Activated CD8-positive, alpha-beta memory T cell treated with anti-CD3 and anti-CD28 coated beads, Interleukin-2, amount 10 ng/mL, durations not matched to agents 7 days and 5 days (primary cell): ENCODE data around the gene DDX55. TPM values are rescaled to one million over a fixed set of nuclear protein-coding genes. Genes with fewer than 3 reads are reported as not detected.
"Not testable (repeated sequence)": the region's sequence is repeated elsewhere in the genome, so short reads cannot be mapped to it uniquely, and the experiment has no call there.

Source experiments
- ATAC-seq: fragments of 150-1000 bp; cut with Tn5 transposase; one replicate; pipeline ENCODE4 v1.10.0; 2021; ENCODE audit warnings: moderate library complexity
- CTCF ChIA-PET: fragments of 350-600 bp; sonication (Branson Sonifier 250); formaldehyde crosslinking; loops from one replicate; lab custom pipeline; 2021; ENCODE audit warnings: antibody characterized with exemption; lab: Charles Lee
- DNase-seq: peaks from one replicate; pipeline ENCODE4 v3.0.0-alpha.2; 2020
- H3K27ac Mint-ChIP-seq: one replicate; pipeline ENCODE4 v1.8.0; 2021; ENCODE audit warnings: mild to moderate bottlenecking, mixed read lengths
- H3K27me3 Mint-ChIP-seq: one replicate; pipeline ENCODE4 v1.8.0; 2021; ENCODE audit warnings: mixed read lengths
- H3K36me3 Mint-ChIP-seq: one replicate; pipeline ENCODE4 v1.8.0; 2021; ENCODE audit warnings: mild to moderate bottlenecking, mixed read lengths
- H3K4me1 Mint-ChIP-seq: one replicate; pipeline ENCODE4 v1.8.0; 2021; ENCODE audit warnings: mixed read lengths
- H3K4me3 Mint-ChIP-seq: one replicate; pipeline ENCODE4 v1.8.0; 2021; ENCODE audit warnings: mild to moderate bottlenecking, moderate library complexity, mixed read lengths
- H3K9me3 Mint-ChIP-seq: one replicate; pipeline ENCODE4 v1.8.0; 2022; ENCODE audit warnings: low read depth, mixed read lengths
- total RNA-seq, 2 experiments: library from RNA; stranded (reverse); gene quantifications; one replicate each; pipeline ENCODE4 v1.2.3, GENCODE V29; 2021

Gene DDX55
- total RNA-seq, 2 experiments from 2014 or later = 46.8 to 51.0 TPM

DNA sequence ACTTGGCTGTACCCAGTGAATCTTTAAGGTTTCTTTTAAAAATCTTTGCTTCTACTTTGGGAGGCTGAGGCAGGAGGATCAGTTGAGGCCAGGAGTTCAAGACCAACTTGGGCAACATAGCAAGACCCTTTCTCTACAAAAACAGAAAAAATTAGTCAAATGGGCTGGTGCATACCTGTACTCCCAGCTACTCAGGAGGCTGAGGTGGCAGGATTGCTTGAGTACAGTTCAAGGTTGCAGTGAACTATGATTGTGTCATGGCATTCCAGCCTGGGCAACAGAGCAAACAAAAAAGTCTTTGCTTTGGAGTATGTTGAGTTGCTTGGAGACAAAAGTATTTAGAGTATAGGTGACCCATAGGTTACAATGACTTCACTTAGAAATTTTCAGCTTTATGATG, 6.2 kb upstream of the DDX55 start:
- Mint-ChIP-seq H3K4me3 (no peak overlapping the region), H3K9me3 (no peaks in the 10 kb centered on the region), H3K27ac (peak overlapping the region; percentile 11), H3K27me3 (no peaks in the 10 kb centered on the region), H3K36me3 (peaks cover 57% of the 10 kb centered on the region), H3K4me1 (peaks cover 25% of the 10 kb centered on the region)
- CTCF ChIA-PET = no interaction called here
- DNase-seq (no peak), ATAC-seq (no peak)

DNA sequence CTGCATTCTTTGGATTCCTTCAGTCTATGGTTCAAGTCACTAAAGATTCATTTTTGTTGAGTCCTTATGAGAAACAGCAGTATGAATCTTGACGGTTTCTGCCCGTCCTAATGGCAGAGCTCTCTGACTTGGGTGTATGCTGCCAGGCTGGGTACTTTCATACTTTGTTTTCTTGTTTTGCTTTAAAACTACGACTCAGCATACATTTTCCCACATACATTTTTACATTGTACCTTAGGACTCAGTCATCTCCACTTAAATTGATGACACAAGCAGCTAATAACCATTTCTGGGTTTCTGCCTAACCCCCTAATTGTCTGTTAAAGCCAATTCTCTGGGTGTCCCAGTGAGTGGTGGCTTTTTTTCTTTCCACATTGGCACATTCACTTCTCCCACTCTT, 4.8 kb upstream of the DDX55 start:
- no peaks in the 10 kb centered on the region for H3K9me3 Mint-ChIP-seq
- peak overlapping the region; percentile 11 for H3K27ac Mint-ChIP-seq
- peaks cover 22% of the 10 kb centered on the region for H3K4me1 Mint-ChIP-seq
- H3K4me3 Mint-ChIP-seq = no peak overlapping the region
- DNase-seq = no peak
- H3K27me3 Mint-ChIP-seq = no peaks in the 10 kb centered on the region
- ATAC-seq = no peak
- H3K36me3 Mint-ChIP-seq = peaks cover 47% of the 10 kb centered on the region
- CTCF ChIA-PET = interaction anchor here (0.9 kb wide), 1 partner anchor 112 kb away, joined by 3 read pairs; no protein-coding TSS in a partner anchor

DNA sequence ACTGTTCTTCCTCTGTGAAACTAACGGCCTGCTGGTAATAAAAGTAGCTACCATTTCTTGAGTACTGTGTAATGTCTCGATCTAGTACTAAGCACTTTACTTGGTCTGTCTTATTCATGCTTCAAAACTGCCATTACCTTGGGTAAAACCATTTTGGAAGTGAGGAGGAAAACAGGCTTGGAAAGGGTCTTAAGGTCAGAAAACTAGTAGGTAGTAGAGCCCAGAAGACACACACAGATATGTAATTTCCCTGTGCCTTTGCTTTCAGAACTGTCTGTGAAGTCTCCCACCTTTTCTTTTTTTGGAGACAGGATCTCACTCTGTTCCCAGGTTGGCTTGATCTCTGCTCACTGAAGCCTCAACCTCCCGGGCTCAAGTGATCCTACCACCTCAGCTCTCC, 3.4 kb upstream of the DDX55 start:
- ATAC-seq = no peak
- Mint-ChIP-seq H3K27ac (no peak overlapping the region), H3K36me3 (peaks cover 43% of the 10 kb centered on the region), H3K4me1 (peaks cover 26% of the 10 kb centered on the region), H3K27me3 (no peaks in the 10 kb centered on the region), H3K4me3 (no peak overlapping the region), H3K9me3 (no peaks in the 10 kb centered on the region)
- CTCF ChIA-PET = interaction anchor here (1.1 to 1.2 kb wide), 2 partner anchors 17 to 360 kb away, joined by 3 to 4 read pairs; no protein-coding TSS in a partner anchor
- no peak for DNase-seq

DNA sequence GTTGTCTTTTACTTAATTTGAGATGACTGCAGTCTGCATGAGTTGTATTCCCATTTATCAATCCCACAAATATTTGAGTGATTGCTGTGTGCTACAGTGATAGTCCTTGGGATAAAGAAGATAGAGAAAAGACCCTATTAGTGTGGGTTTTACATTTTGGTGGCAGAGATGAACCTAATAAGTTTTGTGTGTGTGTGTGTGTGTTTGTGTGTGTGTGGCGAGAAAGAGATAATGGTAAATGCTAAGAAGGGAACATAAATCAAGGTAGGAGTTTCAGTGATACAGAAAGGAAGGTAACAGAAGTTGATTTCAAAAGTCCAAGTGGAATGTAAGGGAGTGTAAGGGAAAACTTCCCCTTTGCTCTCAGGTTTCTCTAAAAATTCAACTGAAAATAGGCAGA, 2.6 kb upstream of the DDX55 start:
- CTCF ChIA-PET = no interaction called here
- Mint-ChIP-seq H3K27me3 (no peaks in the 10 kb centered on the region), H3K36me3 (peaks cover 44% of the 10 kb centered on the region), H3K4me1 (peaks cover 34% of the 10 kb centered on the region), H3K27ac (peak overlapping the region; percentile 3), H3K4me3 (peak overlapping the region; percentile 9), H3K9me3 (no peaks in the 10 kb centered on the region)
- ATAC-seq (no peak), DNase-seq (no peak)

DNA sequence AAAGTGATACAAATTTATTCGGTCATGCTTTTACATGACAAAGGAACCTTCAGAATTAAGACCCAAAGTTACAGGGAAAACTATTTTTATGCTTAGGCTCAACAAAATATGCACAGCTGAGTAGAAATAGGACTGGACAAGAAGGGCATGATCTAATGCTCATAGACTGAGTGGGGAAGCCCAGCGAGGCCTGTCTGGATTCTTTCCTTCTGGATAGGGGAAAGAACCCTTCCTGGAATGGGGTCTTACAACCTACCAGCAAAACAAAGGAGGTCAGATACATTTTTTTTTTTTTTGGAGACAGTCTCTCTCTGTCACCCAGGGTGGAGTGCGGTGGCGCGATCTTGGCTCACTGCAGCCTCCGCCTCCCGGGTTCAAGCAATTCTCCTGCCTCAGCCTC, 2.2 kb upstream of the DDX55 start:
- peaks cover 36% of the 10 kb centered on the region for H3K4me1 Mint-ChIP-seq
- ATAC-seq (no peak), DNase-seq (no peak)
- CTCF ChIA-PET = interaction anchor here (0.6 to 1.9 kb wide), 2 partner anchors 18 kb away, joined by 3 to 7 read pairs; no protein-coding TSS in a partner anchor
- no peak overlapping the region for H3K27ac Mint-ChIP-seq
- peak overlapping the region; percentile 30 for H3K4me3 Mint-ChIP-seq
- H3K27me3 Mint-ChIP-seq = no peaks in the 10 kb centered on the region
- H3K36me3 Mint-ChIP-seq = peaks cover 46% of the 10 kb centered on the region
- H3K9me3 Mint-ChIP-seq = no peaks in the 10 kb centered on the region

DNA sequence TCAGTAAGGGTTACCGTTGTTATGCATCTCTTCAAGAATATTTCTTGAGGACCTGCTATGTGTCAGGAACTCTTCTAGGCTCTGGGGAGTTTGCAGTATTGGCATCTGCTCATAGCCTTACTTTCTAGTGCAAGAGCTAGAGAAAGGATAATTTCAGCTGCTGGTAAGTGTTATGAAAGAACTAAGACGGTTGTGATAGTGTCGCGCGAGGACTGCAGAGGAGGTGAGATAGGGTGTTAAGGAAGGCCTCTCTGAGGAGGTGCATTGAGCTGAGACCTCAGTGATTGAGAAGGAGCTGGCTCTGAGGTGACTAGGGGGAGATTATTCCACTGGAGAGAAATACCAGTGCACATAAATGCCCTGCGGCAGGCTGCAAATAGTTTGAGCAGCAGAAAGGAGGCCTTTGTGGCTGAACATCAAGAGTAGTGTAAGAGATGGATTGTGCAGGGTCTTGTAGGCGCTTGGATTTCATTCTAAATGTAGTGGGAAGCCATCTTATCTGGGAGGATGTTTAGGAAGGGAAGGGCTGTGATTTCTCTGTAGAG, 824 bp downstream of the DDX55 start:
- Mint-ChIP-seq H3K4me1 (peaks cover 40% of the 10 kb centered on the region), H3K9me3 (no peaks in the 10 kb centered on the region), H3K27ac (peak overlapping the region; percentile 87), H3K36me3 (peaks cover 37% of the 10 kb centered on the region), H3K4me3 (peak overlapping the region; percentile 92), H3K27me3 (no peaks in the 10 kb centered on the region)
- DNase-seq (no peak), ATAC-seq (no peak)
- CTCF ChIA-PET = interaction anchor here (0.8 to 2.3 kb wide), 9 partner anchors 15 to 380 kb away, joined by 3 to 8 read pairs (median 3); partner anchors contain the start of genes KMT5A and SBNO1

DNA sequence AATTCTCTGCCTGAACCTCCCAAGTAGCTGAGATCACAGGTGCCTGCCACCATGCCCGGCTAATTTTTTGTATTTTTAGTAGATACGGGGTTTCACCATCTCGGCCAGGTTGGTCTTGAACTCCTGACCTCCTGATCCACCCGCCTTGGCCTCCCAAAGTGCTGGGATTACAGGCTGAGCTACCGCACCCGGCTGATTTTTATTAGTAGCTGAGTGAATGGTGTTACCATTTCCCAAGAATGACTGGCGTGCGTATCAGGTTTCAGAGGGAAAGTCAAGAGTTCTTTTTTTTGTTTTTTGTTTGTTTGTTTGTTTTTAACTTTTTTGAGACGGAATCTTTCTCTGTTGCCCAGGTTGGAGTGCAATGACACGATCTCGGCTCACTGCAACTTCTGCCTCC, 1.6 kb downstream of the DDX55 start:
- peak overlapping the region; percentile 29 for H3K4me3 Mint-ChIP-seq
- CTCF ChIA-PET = interaction anchor here (1.1 kb wide), 1 partner anchor 16 kb away, joined by 4 read pairs; no protein-coding TSS in a partner anchor
- H3K27ac Mint-ChIP-seq = peak overlapping the region; percentile 8
- H3K36me3 Mint-ChIP-seq = peaks cover 40% of the 10 kb centered on the region
- not testable (repeated sequence) for DNase-seq, H3K27me3 Mint-ChIP-seq, ATAC-seq, H3K9me3 Mint-ChIP-seq
- H3K4me1 Mint-ChIP-seq = peaks cover 40% of the 10 kb centered on the region

DNA sequence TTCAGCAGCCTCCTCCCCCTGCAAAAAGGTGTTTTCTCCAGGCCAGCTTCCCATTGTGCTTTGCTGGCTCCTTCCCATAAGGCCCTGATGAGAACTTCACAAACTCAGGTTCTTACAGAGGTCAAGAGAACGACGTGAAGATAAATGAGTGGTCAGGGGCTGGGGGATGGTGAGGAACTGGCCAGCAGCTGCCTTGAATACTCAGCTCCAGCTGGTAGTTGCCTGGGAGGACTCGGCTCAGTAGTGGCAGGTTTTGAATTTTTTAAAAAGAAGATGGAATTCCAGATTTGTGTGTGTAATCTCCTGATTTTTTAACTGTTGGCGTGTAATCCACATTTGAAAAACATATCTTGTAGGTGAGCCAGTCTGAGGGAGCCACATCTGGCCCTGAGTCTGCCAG, 5.9 kb downstream of the DDX55 start:
- DNase-seq (no peak), ATAC-seq (no peak)
- Mint-ChIP-seq H3K4me3 (no peak overlapping the region), H3K9me3 (no peaks in the 10 kb centered on the region), H3K27ac (no peak overlapping the region), H3K27me3 (no peaks in the 10 kb centered on the region), H3K36me3 (peaks cover 57% of the 10 kb centered on the region), H3K4me1 (peaks cover 26% of the 10 kb centered on the region)
- CTCF ChIA-PET = interaction anchor here (0.7 to 1.2 kb wide), 2 partner anchors 10 to 137 kb away, joined by 3 read pairs; no protein-coding TSS in a partner anchor

DNA sequence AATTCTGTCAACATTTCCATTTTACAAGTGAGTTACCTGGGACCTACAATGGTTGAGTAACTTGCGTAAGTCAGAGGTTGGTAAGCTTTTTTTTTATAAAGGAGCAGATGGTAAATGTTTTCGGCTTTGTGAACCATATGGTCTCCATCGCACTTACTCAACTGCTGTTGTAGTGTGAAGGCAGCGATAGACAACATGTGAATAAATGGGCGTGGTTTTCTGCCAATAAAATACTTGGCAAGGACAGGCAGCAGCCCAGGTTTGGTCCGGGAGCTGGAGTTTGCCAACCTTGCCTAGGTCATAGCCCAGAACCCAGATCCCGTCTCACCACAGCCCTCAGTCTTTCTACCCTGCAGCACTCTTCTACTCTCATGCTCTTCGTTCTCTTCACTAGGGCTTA, 6.3 kb downstream of the DDX55 start:
- H3K36me3 Mint-ChIP-seq = peaks cover 57% of the 10 kb centered on the region
- DNase-seq = no peak
- H3K9me3 Mint-ChIP-seq = no peaks in the 10 kb centered on the region
- peaks cover 22% of the 10 kb centered on the region for H3K4me1 Mint-ChIP-seq
- H3K27me3 Mint-ChIP-seq = no peaks in the 10 kb centered on the region
- H3K4me3 Mint-ChIP-seq = no peak overlapping the region
- no peak for ATAC-seq
- CTCF ChIA-PET = interaction anchor here (1.2 kb wide), 1 partner anchor 10 kb away, joined by 3 read pairs; no protein-coding TSS in a partner anchor
- no peak overlapping the region for H3K27ac Mint-ChIP-seq

DNA sequence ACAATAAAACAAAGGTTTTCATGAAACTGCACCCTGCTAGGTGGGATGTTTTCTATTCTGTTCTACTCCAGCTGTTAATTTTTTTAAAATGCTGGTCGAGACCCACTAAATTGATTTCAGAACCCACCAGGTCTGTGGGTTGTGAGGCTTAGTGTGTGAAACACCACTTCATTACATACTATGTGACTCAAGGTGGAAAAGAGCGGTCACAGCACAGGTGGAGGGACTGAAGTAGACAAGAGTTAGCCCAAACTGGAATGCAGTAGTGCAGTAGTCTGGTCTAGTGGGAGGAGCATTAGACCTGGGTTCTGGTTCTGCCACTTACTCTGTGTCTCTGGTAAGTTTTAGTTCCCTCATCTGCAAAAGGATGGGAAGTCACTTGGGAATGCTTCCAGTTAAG, 12.2 kb downstream of the DDX55 start:
- Mint-ChIP-seq H3K36me3 (peaks cover 57% of the 10 kb centered on the region), H3K9me3 (no peaks in the 10 kb centered on the region), H3K27ac (no peak overlapping the region), H3K27me3 (no peaks in the 10 kb centered on the region), H3K4me1 (peaks cover 3% of the 10 kb centered on the region), H3K4me3 (no peak overlapping the region)
- no peak for DNase-seq
- CTCF ChIA-PET = interaction anchor here (1.2 kb wide), 1 partner anchor 23 kb away, joined by 3 read pairs; no protein-coding TSS in a partner anchor
- no peak for ATAC-seq

DNA sequence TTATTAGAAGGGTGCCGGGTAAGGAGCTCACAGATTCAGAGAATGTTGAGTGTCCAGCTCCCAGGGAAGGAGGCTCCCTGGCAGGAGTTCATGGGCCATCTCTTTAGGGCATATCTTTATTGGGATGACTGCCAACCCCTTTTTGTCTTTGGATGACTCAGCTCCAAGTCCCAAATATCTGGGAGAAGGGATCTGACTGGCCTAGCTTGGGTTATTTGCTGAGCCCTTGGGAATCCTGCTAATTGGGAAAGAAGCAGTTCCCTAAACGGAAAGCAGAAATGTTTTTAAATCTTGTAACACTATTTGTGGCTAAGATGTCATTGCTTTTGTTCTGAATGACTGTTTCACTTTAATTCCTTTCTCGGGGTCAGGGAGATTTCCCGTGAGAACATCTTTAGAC, 12.6 kb downstream of the DDX55 start:
- Mint-ChIP-seq H3K27ac (no peak overlapping the region), H3K27me3 (no peaks in the 10 kb centered on the region), H3K4me3 (no peak overlapping the region), H3K9me3 (no peaks in the 10 kb centered on the region), H3K36me3 (peaks cover 56% of the 10 kb centered on the region), H3K4me1 (peaks cover 3% of the 10 kb centered on the region)
- DNase-seq (no peak), ATAC-seq (no peak)
- CTCF ChIA-PET = interaction anchor here (1.2 kb wide), 1 partner anchor 24 kb away, joined by 3 read pairs; no protein-coding TSS in a partner anchor

DNA sequence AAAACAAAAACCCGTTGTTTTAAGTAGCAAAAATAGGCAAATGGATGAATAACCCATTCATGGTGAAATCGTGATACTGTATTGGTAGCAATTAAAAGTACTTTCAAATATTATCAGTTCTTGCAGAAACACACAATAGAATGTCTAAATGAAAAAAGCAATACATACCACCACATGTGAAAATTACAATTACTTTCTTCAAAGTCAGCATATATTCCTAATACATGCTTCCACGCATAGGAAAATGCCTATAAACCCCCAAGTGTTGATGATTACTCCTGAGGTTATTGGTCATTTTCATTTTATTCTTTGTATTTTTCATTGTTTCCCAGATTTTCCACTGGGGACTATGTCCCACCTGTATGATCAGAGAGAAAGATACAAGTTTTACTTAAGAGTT, 15.2 kb downstream of the DDX55 start:
- H3K9me3 Mint-ChIP-seq = no peaks in the 10 kb centered on the region
- CTCF ChIA-PET = interaction anchor here (0.7 to 2.0 kb wide), 3 partner anchors 11 to 1678 kb away, joined by 3 to 4 read pairs (median 3); no protein-coding TSS in a partner anchor
- no peak overlapping the region for H3K27ac Mint-ChIP-seq
- no peak for DNase-seq
- ATAC-seq = no peak
- H3K4me3 Mint-ChIP-seq = no peak overlapping the region
- peaks cover 60% of the 10 kb centered on the region for H3K36me3 Mint-ChIP-seq
- peaks cover 3% of the 10 kb centered on the region for H3K4me1 Mint-ChIP-seq
- H3K27me3 Mint-ChIP-seq = no peaks in the 10 kb centered on the region

DNA sequence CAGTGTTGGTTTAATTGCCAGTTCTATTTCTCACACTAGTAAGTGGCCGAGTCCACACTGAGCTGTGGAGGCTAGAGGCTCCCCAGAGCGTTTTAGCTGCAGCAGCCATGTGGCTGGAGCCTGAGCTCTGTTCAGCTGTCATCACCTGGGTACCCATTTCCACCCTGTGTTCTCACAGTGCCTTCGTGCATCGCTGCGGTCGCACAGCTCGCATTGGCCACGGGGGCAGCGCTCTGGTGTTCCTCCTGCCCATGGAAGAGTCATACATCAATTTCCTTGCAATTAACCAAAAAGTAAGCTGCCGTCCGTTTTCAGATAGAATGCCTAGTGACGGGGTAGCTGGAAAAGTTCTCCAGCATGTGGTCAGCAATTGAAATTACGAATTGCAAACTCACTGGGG, 15.7 kb downstream of the DDX55 start:
- peaks cover 61% of the 10 kb centered on the region for H3K36me3 Mint-ChIP-seq
- peaks cover 3% of the 10 kb centered on the region for H3K4me1 Mint-ChIP-seq
- H3K9me3 Mint-ChIP-seq = no peaks in the 10 kb centered on the region
- ATAC-seq (no peak), DNase-seq (no peak)
- H3K27me3 Mint-ChIP-seq = no peaks in the 10 kb centered on the region
- no peak overlapping the region for H3K4me3 Mint-ChIP-seq
- no peak overlapping the region for H3K27ac Mint-ChIP-seq
- CTCF ChIA-PET = interaction anchor here (0.5 to 2.0 kb wide), 7 partner anchors 8 to 1678 kb away, joined by 3 to 4 read pairs (median 3); no protein-coding TSS in a partner anchor

DNA sequence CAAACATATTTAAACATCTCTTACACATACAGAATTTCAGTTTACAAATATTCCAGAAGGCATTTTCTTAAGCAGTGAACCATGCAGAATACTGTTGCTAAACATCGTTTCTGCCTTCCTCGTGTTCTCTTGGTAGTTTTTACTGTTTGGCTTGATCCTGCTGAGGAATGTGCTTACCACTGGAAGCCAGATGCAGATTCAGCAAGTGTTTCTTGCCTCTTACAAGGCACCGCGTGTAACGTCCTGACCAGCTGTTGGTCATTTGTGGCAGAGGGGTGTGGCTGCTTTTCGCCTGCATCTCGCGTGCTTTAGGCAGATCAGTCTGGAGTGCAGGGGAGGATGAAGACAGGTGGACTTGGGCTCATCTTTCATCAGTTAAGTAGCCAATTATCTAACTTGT, 19.2 kb downstream of the DDX55 start:
- Mint-ChIP-seq H3K27me3 (no peaks in the 10 kb centered on the region), H3K4me1 (peaks cover 3% of the 10 kb centered on the region), H3K36me3 (peaks cover 52% of the 10 kb centered on the region), H3K27ac (no peak overlapping the region), H3K9me3 (no peaks in the 10 kb centered on the region), H3K4me3 (no peak overlapping the region)
- CTCF ChIA-PET = no interaction called here
- ATAC-seq (no peak), DNase-seq (no peak)
